GM18526 (cell line): ENCODE measurements around the gene CDH4.

ENCODE experiments used
- POLR2A ChIP-seq: IDR thresholded peaks from 3 replicates; pipeline ENCODE4 v1.6.1; 2011; ENCODE audit not compliant: insufficient read length; ENCODE audit errors: extremely low read depth

The CDH4 gene

DNA sequence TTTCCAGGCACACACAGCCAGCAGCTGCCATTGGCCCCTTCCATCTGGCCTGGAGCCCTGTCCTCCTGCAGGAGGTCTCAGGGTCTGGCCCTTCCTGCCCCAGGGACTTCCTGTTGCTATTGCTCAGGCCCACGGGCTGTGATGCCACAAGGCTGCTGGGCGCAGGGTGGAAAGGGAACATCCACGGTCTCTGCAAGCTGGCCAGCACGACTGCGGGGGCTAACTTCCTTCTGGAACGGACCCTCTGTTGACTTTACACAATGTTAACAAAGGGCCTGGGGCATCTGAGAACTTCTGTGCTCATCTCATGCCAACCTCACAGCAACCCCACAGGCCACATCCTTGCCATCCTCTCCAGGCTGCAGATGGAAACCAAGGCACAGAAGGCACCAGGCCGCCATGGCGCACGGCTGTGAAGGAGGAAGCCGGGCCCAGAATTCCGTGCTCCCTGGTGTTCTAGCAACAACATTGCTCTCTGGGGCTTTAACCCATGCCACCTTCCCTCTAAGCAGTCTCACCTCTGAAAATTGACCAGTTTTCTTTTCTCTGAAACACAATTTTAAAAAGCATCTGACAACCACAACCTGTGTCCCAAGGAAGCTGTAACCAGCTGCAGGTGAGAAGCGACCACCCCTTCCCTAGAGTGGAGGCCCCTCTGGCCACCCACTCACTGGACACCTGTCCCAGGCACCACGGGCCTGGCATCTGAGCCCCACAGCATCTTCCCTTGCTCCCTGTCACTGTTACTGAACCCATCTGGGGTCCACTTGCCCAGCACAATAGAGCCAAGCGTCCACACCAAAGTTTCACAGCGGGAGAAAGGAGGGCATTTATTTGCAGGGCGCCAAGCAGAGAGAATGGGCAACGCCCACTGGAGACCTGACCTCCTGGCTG lies 261.3 kb downstream of the CDH4 start:
- no peak for TF ChIP-seq POLR2A

DNA sequence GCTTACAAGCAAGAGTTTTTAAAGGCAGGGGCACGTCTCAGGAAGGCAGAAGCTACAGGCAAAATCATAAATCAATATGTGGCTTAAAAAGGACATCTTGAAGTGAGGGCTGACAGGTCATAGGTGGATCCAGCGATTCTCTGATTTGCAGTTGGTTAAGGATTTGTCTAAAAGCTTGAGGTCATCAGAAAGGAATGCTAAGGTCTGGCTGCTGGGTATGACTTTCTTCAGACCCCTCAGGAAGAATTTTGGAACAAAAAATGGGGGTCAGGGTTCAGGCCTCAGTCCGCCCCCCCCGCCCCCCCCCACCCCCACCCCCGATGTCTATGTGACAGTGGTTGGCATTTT lies 261.9 kb downstream of the CDH4 start:
- TF ChIP-seq POLR2A: no peak

DNA sequence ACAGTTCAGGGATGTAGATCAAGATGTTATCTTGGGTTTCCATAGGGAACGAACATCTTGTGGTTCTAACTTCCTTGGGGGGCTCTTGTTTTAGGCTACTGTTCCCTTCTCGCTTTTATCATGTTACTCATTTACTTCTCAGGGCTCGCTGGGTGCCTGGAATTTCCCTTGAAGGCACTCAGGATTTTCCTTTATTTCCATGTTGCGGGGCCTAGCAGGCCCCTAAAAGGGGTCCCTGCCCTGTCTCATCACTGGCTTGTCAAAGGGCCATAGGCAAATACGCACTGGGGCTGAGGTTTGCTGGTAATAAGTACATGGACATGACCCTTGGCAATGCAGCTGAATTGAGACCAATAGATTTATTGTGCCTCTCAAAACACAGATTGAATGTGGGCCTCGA lies 262.3 kb downstream of the CDH4 start:
- TF ChIP-seq POLR2A: no peak

DNA sequence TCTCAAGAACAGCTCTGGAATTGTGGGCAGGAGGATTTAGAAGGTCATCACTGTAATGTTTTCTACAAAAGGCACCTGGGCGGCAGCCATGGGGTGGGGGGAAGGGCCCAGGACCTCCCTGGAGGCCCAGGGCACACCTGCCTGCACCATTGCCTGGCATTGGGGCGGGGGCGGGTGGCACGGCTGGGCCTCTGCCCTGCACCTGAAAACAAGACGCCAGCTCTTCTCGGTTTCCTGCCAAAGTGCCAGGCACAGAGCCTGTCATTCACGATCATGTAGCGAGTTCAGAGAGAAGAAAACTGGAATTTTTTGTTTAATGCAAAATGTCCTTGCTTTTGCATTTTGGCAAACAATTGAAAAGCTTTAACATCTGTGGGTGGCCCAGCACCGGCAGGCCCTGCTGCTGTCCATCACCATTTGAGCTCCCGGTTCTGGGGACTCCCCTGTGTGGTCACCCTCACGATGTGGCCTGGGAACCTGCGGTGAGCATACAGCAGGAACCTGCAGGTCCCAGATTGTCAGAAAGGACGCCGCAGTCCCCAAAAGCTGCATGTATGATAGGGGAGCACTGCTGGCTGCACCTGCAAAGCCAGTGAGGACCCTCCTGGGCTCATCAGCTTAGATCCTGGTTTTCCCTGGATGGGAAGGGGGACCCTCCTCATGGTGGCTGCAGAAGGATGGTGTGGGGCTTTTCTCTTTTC lies 262.9 kb downstream of the CDH4 start:
- no peak for TF ChIP-seq POLR2A

DNA sequence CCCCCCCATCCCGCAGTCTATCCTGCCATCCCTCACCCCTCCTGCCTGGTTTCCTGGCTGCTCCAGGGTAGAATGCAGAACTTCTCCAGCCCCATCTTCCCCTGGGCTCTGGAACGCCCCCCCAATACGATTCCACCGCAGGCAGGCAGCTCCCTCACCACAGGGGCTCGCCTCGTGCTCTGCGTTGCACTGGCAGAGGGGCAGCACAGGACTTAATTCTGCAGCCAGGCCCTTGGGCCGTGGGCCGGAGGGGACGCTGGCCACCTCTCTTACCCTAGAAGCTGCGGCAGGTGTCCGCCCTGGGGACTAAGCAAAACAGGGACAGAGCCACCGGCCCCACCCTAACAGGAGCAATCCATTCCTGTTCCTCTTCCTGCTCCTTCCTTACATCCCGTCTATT lies 263.9 kb downstream of the CDH4 start:
- no peak for TF ChIP-seq POLR2A

DNA sequence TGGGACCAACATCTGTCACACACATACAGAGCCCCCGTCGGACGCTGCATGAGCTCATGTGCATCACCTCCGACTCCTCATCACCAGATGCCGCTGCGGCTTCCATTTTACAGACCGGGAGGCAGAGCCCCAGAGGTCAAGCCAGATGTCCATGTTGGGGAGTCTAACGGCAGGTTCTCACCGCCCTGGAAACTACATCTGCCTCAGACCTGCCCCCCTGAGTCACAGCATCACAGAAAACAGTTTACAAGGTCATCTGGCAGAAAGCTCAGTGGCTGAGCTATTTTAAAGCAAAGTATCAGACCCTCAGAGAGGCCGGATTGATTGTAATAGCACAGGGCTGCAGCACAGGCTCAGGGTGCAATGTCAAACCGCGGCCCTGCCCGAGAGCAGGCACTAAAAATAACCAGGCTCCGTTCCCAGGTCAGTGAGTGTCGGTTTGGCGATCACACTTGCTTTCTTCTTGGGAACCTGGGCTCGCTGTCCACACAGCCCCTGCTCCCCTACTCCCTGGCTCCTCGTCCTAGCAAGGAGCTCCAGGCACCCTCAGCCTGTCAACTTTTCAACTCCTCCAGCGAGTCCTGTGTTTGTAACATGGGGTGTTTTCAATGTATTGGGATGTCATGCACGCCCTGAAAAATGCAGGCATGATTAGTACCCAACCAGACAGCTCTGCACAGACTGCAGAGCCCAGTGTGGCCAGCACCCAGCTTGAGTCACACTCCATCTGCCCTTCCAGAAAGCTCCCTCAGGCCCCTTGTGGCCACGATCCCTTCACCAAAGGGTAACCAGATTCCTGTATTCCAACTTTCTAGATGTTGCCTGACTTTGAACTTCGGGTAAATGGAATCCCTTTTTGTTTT lies 264.5 kb downstream of the CDH4 start:
- TF ChIP-seq POLR2A: no peak

- TF ChIP-seq POLR2A: no peak
Measured at GRCh38 chr20:61517419-61517818, 265.4 kb downstream of the CDH4 start.

GRCh38 chr20:61518424-61518951 lies 266.4 kb downstream of the CDH4 start:
- TF ChIP-seq POLR2A: no peak

DNA sequence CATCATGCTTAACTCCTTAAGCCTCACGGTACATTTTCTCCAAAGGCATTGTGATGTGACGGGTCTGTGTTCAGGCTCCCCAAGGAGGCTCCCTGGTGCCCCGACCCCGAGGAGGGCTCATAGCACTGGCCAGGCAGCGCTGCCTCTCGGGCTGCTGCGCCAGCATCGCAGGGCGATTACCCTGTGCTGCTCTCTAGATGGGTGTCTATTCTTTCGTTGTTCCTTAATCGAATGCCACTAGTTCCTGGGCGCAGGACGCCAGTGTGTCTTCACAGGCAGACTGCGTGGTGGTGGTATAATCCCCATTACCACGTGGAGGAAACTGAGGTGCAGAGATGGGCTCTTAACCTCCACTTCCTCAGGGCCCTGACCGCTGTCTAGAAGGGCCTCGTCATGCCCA lies 267.4 kb downstream of the CDH4 start:
- TF ChIP-seq POLR2A: no peak

DNA sequence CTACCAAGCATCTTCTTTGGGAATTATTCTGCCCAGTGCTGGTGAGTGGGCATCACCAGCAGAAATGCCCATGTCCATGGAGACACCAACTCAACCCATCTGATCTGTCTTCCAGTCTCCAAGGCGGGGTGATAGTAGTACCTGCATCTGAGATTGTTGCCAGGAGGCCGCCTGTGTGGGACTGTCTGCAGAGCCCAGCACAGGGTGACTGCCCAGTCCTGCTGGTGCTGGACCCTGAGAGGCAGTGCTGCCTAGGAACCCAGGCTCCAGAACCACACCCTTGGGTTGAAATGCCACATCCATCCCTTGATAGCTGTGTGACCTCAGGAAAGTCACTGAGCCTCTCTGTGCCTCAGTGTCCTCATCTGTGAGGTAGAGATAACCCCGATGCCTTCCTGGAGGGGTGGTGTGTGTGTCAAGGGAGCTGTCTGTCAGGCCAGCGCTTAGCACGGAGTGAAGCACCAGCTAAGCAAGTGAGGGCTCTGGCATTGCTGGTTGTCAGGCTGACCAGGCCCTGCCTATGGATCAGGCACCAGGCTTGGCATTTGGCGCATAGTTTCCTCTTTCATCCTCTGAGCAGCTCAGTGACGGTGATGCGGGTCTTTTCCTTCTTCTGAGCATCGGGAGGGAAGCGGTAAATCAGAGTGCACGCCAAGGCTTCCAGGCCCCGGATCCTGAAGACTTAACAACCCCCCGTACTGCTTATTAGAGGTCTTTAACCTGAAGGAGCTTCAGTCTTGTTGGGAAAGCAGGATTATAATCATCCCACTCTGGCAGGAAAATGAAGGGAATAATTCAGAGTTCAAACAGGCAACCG lies 268.2 kb downstream of the CDH4 start:
- TF ChIP-seq POLR2A: no peak

DNA sequence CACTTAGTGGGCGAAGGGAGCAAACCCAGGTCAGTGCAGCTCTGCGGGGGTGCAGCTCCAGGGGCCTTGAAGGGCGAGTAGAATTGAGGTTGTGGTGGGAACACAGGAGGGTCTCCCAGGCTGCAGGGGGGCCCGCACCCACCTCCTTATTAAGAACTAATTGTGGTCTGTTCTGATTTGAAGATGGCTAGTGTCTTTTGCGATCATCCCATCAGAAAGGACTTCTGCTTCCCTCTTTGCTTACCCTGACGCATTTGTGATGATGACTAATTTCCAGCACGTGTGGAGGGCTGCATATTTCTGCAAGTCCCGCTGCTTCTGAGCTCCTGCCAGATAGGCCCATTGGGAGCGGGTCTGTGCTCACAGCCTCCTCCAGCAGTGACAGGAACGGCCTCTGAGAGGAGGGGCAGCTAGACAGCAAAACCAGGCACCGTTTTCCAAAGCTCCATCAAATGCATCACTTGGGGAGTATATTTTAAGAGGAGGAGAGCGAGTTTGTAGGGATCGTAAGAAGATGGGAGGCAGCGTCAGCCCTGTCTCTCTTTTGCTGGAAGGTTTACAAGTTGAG lies 268.9 kb downstream of the CDH4 start:
- TF ChIP-seq POLR2A: no peak

DNA sequence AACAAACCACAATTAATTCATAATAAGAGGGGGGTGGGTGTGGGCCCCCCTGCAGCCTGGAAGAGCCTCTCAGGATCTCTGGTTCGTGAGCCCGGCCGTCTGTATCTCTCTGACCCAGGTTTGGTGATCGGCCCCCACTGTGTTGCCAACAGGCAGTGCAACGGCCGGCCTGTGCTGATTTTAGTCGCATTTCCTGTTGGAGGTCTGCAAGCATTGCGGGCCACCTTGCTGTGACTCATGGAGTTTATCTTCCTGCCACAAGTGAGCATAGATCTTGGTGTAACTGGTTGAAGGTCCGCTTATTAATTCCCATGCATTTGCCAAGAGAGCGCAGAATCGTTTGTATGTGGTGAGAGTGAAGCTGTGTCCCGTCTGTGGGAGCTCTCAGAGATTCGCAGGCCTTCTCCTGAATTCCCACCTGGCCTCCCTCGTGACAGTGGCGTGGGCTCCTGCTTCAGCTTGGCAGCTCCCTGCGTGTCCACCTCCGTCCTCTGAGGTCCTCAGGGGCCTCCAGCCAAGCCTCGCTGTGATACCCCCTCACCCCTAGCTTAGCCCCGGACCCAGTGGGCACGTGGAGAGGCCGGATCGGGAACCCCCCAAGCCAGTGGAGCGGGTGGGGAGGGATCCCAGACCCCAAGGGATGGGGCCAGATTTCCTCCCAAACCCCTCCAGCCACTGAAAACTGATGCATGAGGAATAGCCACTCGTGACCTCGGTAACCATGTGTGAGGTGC lies 269.8 kb downstream of the CDH4 start:
- no peak for TF ChIP-seq POLR2A

DNA sequence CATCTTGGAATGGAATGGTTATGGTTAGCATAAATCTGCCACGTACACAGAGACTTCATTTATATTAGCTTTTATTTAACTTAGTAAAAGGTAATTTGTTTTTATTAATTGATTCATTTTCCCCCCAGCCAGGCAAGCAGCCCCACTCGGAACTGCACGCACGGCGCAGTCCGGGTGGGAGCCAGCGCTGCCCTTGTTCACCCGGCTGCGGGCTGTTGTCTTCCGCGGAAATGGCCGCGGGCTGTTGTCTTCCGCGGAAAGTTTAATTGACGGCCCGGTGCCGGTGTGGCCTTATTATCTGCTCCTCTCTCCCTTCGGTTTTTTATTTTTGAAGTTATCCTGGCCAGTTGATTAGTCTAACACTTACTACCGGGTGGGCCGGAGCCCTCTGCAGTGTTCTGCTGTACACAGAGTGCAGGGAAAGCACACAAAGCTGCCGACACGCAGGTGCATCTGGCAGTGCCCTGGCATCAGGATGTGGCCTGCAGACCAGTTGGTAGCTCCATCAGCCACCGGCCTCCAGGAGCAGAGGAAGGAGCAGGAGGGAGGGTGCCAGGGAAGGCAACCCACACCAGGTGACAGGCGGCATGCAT lies 270.5 kb downstream of the CDH4 start:
- TF ChIP-seq POLR2A: no peak
